Ectodermal cell (in vitro differentiated cells): ENCODE measurements around the gene CDKAL1.

Source experiments
- H3K27ac ChIP-seq: 2 replicates; pipeline ENCODE4 v1.7.0; 2013; ENCODE audit warnings: mild to moderate bottlenecking, low read depth, low read length; ENCODE audit not compliant: insufficient read depth, poor library complexity, severe bottlenecking
- H3K27me3 ChIP-seq: 2 replicates; pipeline ENCODE4 v1.7.0; 2013; ENCODE audit warnings: mild to moderate bottlenecking, low read length; ENCODE audit not compliant: insufficient read depth, control insufficient read depth, poor library complexity, severe bottlenecking
- H3K36me3 ChIP-seq: one replicate; pipeline ENCODE4 v1.7.0; 2013; ENCODE audit warnings: low read length; ENCODE audit not compliant: control insufficient read depth, insufficient read depth
- H3K4me1 ChIP-seq: one replicate; pipeline ENCODE4 v1.7.0; 2013; ENCODE audit warnings: low read length; ENCODE audit not compliant: control insufficient read depth, insufficient read depth
- H3K4me3 ChIP-seq: 2 replicates; pipeline ENCODE4 v1.7.0; 2013; ENCODE audit warnings: low read depth, low read length, control low read depth; ENCODE audit not compliant: insufficient read depth
- H3K9me3 ChIP-seq: 2 replicates; pipeline ENCODE4 v1.7.0; 2013; ENCODE audit warnings: mild to moderate bottlenecking, low read length, moderate library complexity; ENCODE audit not compliant: control insufficient read depth
- WGBS, 2 experiments: methylation state at CpG; one replicate each; pipeline ENCODE4 v1.1.7; 2013; ENCODE audit warnings: missing lambda C conversion rate in 2 of 2; 5-methylcytosine and 5-hydroxymethylcytosine counted together

The CDKAL1 gene

GRCh38 chr6:21102624-21103023 lies 568.4 kb downstream of the CDKAL1 start:
- H3K27me3 ChIP-seq: no peaks in the 10 kb centered on the region
- no peaks in the 10 kb centered on the region for H3K9me3 ChIP-seq
- H3K36me3 ChIP-seq: no peaks in the 10 kb centered on the region
- 93 to 94% methylated on average over 6 to 7 of the region's 7 CpGs for WGBS, 2 experiments
- no peak overlapping the region for H3K4me3 ChIP-seq
- H3K4me1 ChIP-seq: peaks cover 25% of the 10 kb centered on the region
- H3K27ac ChIP-seq: no peak overlapping the region

GRCh38 chr6:21103626-21104224 lies 569.5 kb downstream of the CDKAL1 start:
- Histone ChIP-seq H3K36me3 (no peaks in the 10 kb centered on the region), H3K27me3 (no peaks in the 10 kb centered on the region), H3K4me3 (no peak overlapping the region), H3K4me1 (peaks cover 15% of the 10 kb centered on the region), H3K9me3 (no peaks in the 10 kb centered on the region), H3K27ac (no peak overlapping the region)
- WGBS, 2 experiments: 88 to 94% methylated on average over 4 of the region's 4 CpGs

- WGBS, 2 experiments: 98 to 100% methylated on average over 2 of the region's 2 CpGs
- Histone ChIP-seq H3K36me3 (no peaks in the 10 kb centered on the region), H3K4me1 (peaks cover 10% of the 10 kb centered on the region), H3K9me3 (no peaks in the 10 kb centered on the region), H3K27ac (no peak overlapping the region), H3K4me3 (no peak overlapping the region), H3K27me3 (no peaks in the 10 kb centered on the region)
Measured at GRCh38 chr6:21104288-21104687, 570.0 kb downstream of the CDKAL1 start.

GRCh38 chr6:21107796-21108195 lies 573.5 kb downstream of the CDKAL1 start:
- WGBS, 2 experiments: 94 to 97% methylated on average over 3 of the region's 3 CpGs
- H3K27ac ChIP-seq: no peak overlapping the region

GRCh38 chr6:21109391-21110178 lies 575.3 kb downstream of the CDKAL1 start:
- H3K27ac ChIP-seq: peak overlapping the region; percentile 26
- H3K4me3 ChIP-seq: no peak overlapping the region
- WGBS, 2 experiments: 79 to 87% methylated on average over 4 to 5 of the region's 5 CpGs

More at GRCh38 chr6:21107796-21108195, 573.5 kb downstream of the CDKAL1 start:
- H3K4me1 ChIP-seq: peaks cover 8% of the 10 kb centered on the region
- no peak overlapping the region for H3K4me3 ChIP-seq
- no peaks in the 10 kb centered on the region for H3K36me3 ChIP-seq
- no peaks in the 10 kb centered on the region for H3K9me3 ChIP-seq
- no peaks in the 10 kb centered on the region for H3K27me3 ChIP-seq

GRCh38 chr6:21110684-21111083 lies 576.4 kb downstream of the CDKAL1 start:
- no peak overlapping the region for H3K4me3 ChIP-seq
- no peaks in the 10 kb centered on the region for H3K27me3 ChIP-seq
- H3K4me1 ChIP-seq: peaks cover 15% of the 10 kb centered on the region
- H3K9me3 ChIP-seq: no peaks in the 10 kb centered on the region
- 95 to 97% methylated on average over 4 of the region's 5 CpGs for WGBS, 2 experiments
- H3K36me3 ChIP-seq: no peaks in the 10 kb centered on the region
- H3K27ac ChIP-seq: no peak overlapping the region

More at GRCh38 chr6:21109391-21110178, 575.3 kb downstream of the CDKAL1 start:
- Histone ChIP-seq H3K4me1 (peaks cover 8% of the 10 kb centered on the region), H3K36me3 (no peaks in the 10 kb centered on the region), H3K9me3 (no peaks in the 10 kb centered on the region), H3K27me3 (no peaks in the 10 kb centered on the region)

GRCh38 chr6:21111093-21111725 lies 577.0 kb downstream of the CDKAL1 start:
- Histone ChIP-seq H3K27me3 (no peaks in the 10 kb centered on the region), H3K4me3 (no peak overlapping the region), H3K9me3 (no peaks in the 10 kb centered on the region), H3K27ac (no peak overlapping the region), H3K4me1 (peaks cover 16% of the 10 kb centered on the region), H3K36me3 (no peaks in the 10 kb centered on the region)
- WGBS, 2 experiments: 70 to 75% methylated on average over 4 of the region's 4 CpGs

- H3K36me3 ChIP-seq: no peaks in the 10 kb centered on the region
- H3K27me3 ChIP-seq: no peaks in the 10 kb centered on the region
- no peak overlapping the region for H3K27ac ChIP-seq
- 63 to 66% methylated on average over 2 of the region's 2 CpGs for WGBS, 2 experiments
- H3K9me3 ChIP-seq: no peaks in the 10 kb centered on the region
- H3K4me1 ChIP-seq: peaks cover 9% of the 10 kb centered on the region
- H3K4me3 ChIP-seq: no peak overlapping the region
Measured at GRCh38 chr6:21115111-21115510, 580.9 kb downstream of the CDKAL1 start.

GRCh38 chr6:21116736-21117135 lies 582.5 kb downstream of the CDKAL1 start:
- H3K4me1 ChIP-seq: peaks cover 7% of the 10 kb centered on the region
- 94 to 96% methylated on average over 3 of the region's 3 CpGs for WGBS, 2 experiments
- no peaks in the 10 kb centered on the region for H3K36me3 ChIP-seq
- no peaks in the 10 kb centered on the region for H3K27me3 ChIP-seq
- H3K27ac ChIP-seq: no peak overlapping the region
- no peaks in the 10 kb centered on the region for H3K9me3 ChIP-seq
- no peak overlapping the region for H3K4me3 ChIP-seq

- Histone ChIP-seq H3K36me3 (no peaks in the 10 kb centered on the region), H3K4me3 (no peak overlapping the region), H3K27ac (no peak overlapping the region), H3K9me3 (no peaks in the 10 kb centered on the region), H3K4me1 (peaks cover 7% of the 10 kb centered on the region), H3K27me3 (no peaks in the 10 kb centered on the region)
- WGBS, 2 experiments: 90 to 97% methylated on average over 5 of the region's 5 CpGs
Measured at GRCh38 chr6:21118216-21118780, 584.0 kb downstream of the CDKAL1 start.
